Umbilical cord (tissue), 2 donors: ENCODE measurements around the gene SERF2. TPM values are rescaled to one million over a fixed set of nuclear protein-coding genes. Genes with fewer than 3 reads are reported as not detected.

Source experiments
- DNase-seq: peaks from one replicate; pipeline ENCODE4 v3.0.0-alpha.2; 2015; ENCODE audit warnings: low spot score
- total RNA-seq: library from RNA; depleted of rRNA; stranded (reverse); fragments of >200 nt; gene quantifications from one replicate; pipeline ENCODE4 v1.2.3, GENCODE V29; 2014; ENCODE audit warnings: low replicate concordance; ENCODE audit not compliant: insufficient read depth

The SERF2 gene
- total RNA-seq = 301 TPM

DNA sequence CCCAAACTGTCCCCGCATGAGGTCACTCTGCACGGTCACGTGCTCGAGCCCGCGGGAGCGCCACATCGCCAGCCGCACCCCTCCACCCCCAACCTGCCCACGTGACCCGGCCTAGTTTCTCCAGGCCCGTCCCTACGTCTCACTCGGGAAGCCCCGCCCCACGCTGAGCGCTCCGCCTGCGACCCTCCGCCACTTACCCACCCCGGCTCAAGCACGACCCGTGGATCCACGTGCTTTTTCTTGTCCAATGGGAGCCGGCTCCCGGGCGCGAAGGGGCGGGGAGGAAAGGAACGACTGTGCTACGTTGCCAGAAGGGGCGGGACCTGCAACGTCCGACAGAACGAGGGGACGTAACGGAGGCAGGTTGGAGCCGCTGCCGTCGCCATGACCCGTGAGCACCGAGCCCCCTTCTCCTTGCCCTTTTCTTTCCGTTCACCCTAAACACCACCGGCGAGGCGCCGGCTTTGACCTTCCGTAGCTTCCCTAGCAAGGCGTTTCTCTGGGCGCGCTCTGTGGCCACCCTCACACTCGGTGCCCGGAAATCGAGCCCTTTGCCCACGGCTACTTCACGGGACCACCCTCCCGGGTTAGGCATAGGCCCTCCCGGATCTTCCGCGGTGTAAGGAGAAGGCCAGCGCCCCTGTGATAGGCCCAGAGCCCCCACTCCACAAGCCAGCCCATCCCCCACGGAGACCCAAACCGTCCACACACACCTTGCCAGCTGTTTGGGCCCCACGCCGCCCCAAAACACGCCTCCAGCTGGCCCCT, at the start of gene SERF2:
SERF2 (plus strand) TSS at position 328 of the 768 bp plus-strand sequence; CDS start at position 385, 57 bp downstream.
- peak; percentile 100 for DNase-seq

DNA sequence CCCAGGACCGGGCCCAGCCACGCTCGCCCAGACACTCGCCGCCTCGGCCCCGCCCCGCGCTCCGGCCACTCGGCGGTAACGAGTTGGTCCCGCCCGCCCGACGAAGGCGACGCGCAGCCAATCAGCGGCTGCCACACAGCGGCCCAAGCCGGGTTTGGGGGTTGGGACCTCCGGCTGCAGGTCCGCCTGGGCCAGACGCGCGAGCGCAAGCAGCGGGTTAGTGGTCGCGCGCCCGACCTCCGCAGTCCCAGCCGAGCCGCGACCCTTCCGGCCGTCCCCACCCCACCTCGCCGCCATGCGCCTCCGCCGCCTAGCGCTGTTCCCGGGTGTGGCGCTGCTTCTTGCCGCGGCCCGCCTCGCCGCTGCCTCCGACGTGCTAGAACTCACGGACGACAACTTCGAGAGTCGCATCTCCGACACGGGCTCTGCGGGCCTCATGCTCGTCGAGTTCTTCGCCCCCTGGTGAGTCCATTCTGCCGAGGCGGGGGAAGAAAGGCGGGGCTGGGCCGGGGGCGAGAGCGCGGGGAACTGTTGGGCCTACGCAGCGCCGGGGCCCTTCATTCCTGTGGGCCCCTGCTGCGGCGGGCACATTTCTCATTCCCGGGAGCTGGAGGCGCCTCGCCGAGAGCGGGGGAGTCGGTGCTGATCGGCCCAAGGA, 45.7 kb upstream of the SERF2 start, which contains the start of gene PDIA3:
PDIA3 (plus strand) TSS at position 194 of the 658 bp plus-strand sequence; CDS start at position 296, 102 bp downstream.
- DNase-seq = peak; percentile 95

DNA sequence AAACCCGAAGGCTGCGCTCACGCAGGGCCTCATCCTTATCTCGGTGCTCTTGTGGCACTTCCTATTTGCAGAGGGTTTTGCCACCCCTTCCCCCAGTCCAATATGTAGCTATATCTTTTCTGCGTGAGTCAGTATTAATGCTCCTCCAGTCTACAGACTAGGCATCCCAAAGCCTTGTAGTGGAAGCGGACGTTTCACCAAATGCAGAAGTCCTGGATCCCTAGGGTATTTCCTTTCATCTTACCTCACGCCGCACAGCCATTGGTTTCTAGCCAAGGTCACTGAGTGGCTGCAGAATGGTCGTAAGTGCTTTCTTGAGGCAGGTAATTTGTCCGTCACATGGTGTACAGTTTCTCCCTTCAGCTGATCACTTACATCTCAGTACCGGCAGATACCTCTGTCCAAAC, 45.2 kb upstream of the SERF2 start:
- peak; percentile 56 for DNase-seq

DNA sequence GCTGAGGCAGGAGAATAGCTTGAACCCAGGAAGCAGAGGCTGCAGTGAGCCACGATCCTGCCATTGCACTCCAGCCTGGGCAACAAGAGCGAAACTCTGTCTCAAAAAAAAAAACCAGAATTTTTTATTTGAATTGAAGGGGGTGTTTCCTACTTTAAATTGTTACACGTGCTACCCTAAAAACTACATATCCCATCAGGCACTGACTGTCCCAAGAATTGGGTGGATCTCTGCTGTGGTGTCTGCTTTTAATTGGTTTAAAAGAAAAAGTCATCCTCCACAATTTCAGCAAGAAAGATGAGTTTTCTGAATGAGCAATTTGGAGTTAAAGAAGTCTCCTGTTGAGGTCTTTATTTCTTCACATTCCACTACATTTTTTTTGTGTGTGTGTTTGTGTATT, 43.7 kb upstream of the SERF2 start:
- DNase-seq = peak; percentile 8

DNA sequence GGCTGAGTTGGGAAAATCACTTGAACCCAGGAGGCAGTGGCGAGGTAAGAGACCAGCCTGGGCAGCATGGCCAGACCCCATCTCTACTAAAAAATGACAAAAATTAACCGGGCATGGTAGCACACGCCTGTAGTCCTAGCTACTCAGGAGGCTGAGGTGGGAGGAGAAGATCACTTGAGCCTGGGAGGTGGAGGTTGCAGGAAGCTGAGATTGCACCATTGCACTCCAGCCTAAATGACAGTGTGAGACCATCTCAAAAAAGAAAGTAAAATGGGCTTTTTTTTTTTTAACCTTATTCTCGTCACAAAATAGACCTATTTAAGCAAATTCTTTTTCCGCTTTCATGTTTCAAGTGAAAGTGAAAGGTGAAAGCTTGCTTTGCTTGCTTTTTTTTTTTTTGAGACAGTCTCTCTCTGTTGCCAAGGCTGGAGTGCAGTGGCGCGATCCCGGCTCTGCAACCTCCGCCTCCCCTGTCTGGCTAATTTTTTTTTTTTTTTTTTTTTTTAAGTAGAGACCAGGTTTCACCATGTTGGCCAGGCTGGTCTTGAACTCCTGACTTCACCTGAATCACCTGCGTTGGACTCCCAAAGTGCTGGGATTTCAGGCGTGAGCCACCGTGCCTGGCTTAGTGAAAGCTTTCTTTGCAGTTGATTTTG, 42.3 kb upstream of the SERF2 start:
- DNase-seq = no peak

DNA sequence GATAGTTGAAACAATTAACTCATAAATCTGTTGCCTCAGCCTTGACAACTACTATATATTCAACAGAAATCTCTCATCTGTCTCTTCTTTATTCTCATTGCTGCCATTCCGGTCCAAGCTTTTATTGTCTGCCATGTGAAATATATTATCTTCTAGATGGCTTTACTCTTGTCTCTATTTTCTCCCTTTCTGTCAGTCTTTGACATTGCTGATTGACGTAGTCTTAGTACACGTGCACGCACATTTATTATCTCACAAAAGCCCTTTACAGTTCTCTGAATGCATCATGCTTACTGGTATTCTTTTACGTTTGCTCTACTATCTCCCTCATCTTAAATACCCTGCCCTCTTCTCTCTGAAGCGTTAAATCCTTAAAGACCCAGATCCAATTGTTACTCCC, 40.2 kb upstream of the SERF2 start:
- no peak for DNase-seq

DNA sequence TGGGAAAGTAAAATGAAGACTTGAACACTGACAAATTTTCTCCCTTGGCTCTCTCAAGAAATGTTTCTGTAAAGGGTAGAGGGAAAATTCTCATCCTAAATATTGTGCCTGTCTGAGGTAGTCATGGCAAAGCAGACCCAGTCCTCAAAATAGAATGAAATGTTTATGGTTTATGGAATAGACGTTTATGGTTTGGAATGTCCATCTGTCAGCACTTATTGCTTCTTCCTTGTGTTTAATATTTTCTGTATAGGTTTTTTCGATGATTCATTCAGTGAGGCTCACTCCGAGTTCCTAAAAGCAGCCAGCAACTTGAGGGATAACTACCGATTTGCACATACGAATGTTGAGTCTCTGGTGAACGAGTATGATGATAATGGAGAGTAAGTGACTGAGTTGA, 29.3 kb upstream of the SERF2 start:
- no peak for DNase-seq

DNA sequence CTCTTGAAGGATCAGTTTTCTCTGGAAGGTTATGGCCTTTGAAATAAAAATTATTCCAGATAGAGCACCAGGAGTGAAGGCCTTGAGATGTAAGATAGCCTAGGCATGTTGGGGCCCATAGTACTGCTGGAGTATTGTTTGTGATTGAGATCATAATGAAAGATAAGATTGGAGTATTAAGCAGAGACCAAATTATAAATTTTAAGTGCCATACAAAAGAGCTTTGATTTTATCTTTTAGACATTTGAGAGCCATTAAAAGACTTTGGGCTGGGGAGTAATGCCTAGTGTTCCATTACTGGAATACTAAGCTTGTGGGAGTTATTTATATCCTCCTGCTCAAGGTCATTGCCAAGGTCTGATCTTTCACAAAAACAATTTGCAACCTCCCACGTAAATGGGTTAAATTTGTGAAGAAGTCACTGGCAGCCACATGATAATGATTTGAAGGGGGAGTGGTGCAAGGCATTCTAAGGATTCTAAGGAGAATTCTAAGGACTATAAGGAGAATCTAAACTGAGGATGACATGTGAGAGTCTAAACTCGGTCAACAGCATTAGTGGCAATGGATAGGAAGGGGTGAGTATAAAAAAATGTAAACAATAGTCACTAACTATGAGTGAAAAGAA, 28.2 kb upstream of the SERF2 start:
- DNase-seq = no peak

DNA sequence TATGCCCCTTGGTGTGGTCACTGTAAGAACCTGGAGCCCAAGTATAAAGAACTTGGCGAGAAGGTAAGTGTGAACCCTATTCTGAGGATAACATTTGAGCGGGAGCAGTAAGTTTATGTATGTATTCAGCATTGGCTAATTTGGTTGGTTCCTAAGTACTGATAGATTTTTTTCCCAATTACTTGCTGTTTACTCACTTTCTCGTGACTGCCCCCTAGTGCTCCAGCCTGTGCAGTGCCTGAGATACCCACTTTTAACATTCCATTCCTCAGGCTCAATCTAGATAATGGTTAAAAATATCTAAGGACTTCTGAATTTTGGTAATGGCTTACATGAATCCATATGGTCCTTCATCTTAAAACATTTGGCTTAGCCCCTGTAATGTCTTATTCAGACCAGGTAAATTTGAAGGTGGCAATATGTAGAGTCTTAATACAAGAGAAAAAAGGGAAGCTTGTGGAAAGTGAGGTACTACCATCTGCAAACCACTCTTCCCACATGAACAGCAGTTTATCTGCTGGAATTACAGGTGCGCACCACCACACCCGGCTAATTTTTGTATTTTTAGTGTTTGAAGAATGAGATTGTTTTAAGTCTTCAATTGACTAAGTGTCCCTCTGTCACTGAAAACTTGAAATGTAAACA, 22.4 kb upstream of the SERF2 start:
- DNase-seq = peak; percentile 54

DNA sequence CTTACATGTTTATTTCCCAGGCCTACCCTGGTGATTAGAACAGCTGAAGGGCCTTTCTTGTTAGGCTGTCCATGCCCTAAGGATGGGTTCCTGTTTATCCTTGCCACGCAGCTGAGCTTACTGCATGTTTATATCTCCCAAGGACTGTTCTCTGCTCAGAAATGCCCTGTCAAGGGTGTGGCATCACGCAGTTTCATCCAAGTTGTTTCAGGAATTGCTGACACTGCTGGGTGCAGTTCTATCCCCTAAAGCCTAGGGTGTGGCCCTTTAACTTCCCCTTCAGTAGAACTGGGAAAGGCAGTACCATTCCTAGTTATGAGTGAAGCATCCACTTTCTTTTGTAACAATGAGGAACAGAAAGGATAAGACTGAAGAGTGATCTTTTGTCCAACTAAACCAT, 20.3 kb upstream of the SERF2 start:
- DNase-seq = peak; percentile 75

DNA sequence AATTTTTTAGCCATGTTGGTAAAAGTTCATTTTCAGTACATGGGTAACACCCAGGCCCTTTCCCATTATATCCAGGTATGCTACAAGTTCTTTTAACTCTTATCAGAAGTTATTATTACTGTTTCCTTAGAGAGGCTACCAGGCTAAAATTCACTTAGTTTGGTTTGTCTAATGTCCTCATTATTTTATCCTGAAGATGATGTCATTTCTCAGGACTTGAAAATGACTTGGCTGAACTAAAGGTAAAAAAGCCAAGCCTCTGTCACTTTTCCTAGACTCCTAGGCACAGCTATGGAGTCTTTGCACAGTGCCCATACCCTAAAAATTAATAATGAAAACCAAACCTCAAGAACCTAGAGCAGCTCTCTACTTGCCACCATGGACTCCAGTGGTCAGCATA, 19.5 kb upstream of the SERF2 start:
- no peak for DNase-seq

DNA sequence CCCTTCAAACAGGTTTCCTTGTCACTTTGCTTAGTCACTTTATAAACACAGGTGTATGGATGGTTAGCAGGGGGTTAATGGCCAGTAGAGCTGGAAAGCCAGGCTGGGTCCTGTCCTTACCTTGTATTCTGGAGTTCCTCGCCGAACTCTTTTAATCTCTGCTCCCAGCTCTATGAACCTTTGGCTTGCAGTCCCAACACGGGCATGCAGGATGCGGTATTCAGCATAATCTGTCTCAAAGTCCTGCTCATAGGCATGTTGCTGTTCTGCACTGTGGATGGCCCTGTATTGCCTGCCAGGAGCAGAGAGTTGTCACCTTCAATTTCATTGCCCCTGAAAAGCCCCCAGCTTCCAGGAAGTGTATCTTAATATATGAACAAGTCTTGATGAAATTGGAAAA, 18.1 kb upstream of the SERF2 start:
- no peak for DNase-seq

DNA sequence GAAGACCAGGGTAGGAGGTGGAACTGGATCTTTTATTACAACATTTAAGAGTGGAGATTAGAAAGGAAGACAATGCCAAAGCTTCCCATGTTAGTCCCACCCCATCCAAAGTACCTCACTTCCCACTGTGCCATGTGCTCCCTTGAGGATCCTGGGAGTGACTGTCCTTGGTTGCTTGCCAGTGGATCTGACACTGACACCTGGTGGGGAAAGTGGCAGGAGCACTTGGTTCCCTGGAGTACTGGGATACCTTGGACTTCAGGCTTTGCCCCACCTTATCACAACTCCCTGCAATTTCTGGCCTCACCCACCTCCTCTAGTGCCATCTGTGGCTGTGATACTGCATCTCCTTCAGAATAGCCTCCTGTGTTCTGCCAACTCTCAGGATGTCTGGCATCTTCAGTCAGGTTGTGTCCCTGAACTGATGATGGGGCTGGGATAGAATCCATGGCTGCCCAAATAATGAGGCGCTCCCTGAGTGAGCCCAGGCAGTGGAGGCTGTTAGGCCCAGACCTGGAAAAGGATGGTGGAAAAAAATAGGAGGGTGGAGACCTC, 16.6 kb upstream of the SERF2 start:
- no peak for DNase-seq

DNA sequence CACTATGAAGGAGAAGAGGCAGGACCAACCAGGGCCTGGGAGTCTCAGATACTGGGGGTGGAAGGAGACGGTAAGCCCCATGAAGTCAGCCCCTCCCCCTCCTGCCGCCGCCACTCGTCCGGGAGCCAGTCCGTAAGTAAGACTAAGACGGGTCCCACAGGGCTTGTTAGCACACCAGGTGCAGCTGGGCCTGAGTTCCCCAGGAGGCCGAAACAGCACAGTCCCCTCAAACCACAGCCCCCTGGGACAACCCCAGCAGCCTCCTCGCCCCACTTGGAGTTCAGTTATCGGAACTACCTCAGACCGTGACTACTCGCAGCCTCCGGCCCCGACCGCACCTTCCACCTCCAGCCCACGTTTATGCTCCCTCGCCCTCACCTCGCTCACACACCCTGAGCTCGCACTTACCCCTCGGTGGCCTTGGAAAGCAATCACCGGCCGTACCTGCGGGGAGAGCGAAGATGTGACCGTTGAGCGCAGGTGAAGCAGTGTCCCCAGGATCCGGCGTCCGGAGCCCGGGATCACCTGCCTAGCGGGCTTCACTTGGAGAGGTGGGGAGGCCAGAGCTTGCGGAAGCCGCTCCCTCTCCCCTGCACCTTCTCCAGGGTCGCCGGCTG, 15.9 kb upstream of the SERF2 start:
- no peak for DNase-seq

DNA sequence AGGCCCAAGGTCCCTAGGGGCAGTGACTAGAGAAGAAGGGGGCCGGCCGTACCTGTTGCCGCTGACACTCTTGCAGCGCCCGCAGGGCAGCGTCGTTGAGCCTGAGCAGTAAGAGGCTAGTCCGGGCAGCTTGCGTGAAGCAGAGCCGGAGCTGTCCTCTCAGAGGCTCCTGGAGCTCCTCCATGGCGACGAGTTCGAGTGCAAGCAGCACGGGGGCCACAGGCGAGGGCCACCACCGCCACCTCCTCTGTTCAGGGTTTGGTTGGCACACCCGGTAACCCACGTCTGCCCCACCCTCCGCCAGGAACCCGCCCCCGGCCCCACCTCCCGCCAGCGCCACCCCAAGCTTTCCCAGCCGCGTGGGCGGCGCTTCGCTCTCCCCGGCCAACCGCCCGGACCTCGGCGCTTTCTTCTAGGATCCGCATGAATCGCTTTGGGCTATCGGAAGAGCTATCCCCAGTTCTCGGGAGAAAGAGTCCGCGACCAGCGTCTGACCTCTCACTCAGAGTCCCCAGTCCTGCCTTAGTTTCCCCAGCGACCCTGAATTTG, 15.3 kb upstream of the SERF2 start, which contains the start of gene ELL3:
ELL3 (minus strand) TSS at position 249 of the 549 bp plus-strand sequence; CDS start at position 184, 65 bp downstream.
- DNase-seq = peak; percentile 86

DNA sequence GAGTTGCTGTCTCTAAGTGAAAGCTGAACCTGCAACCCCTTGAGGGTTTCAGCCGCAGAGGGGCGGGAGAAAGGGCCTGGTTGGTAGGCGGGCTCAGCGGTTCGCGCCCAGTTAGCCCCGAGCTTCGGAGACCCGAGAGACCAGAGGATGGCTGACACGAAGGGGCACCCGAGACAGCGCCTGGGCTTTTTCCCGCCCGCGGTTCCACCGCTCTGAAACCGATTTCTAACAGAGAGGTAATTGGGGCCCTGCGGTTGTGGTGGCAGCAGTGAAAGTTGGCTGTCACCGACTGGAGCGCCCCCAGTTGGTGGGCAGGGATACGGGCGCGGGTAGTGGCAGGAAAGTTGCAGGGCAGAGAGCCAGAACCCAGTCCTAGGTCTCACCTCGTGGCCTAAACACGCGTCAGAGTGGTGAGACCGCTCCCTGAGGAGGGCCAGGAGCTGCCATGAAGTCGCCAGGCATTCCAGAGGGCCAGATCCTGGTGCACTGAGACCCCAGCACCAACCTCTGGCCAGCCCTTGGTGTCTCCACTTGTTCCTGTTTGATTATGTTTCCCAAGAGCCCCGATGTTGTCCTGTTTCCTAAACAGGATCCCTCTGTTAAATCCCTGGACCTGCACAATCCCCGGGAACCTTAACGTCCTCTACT, 14.7 kb upstream of the SERF2 start:
- DNase-seq = peak; percentile 87

DNA sequence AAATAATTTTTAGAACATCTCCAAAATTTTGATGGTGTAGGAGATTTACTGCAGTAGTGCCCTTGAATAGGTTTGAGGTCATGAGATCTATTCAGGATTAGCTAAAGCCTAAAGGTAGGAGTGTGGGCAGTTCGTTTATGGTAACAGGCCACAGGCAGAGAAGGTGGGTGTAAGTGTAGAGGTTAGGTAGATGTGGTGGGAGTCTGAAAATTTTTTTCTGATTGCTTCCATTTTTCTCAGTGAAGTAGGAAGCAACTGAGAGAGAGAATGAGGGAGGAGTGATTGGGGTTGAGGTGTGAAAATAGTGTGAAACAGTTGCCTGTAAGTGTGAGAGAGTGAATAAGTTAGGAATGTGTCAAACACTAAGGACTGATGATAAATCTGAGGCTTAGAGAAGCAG, 13.1 kb upstream of the SERF2 start:
- no peak for DNase-seq

DNA sequence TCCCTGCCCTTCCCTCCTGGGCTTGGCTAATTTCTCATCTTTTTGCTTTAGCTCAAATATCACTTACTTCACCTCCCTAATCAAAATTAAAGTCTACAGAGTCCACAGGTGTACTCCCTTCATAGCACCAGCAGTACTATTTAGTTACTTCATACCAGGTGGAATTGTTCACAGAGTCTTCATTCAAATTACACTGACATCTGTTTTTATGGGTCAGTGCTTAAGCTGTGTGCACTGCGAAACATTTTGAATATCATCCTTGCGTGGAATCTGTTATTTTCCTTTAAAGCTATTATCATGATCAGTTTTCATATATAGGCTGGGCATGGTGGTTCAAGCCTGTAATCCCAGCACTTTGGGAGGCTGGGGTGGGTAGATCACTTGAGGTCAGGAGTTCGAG, 2.7 kb upstream of the SERF2 start:
- no peak for DNase-seq

DNA sequence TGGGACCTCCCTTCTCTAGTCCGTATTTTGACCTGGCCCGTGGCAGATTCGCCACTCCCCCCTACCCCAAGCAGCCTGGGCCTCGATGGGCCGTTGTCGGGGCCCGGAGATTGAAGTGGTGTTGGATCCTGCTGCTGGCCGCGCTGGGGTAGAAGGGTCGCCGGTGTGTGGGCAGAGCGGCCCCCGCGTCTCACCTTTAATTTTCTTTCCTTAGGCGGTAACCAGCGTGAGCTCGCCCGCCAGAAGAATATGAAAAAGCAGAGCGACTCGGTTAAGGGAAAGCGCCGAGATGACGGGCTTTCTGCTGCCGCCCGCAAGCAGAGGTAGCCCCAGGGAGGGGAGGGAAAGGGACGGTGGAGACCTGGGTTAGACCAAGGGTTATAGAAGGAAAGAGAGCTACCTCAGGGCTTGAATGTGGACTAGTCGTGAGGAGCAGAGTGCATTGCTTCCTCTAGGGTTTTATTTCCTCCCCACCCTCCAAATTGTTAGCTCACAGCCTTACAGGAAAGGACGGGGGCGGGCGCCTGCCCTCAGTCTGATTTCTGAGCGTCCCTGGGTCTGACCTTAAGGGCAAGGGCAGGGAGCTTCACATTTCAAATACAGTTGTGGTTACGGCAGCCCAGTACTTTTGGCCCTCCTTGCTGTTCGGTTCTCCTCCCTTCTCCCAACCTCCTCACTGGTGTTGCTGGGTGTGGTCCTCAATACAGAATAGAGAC, 799 bp downstream of the SERF2 start:
- DNase-seq = peak; percentile 35
